AG10803 (cell line): ENCODE measurements around the gene RNF187.

Experiments used
- DNase-seq: peaks from one replicate; pipeline ENCODE4 v3.0.0; 2010; ENCODE audit warnings: low read depth
- H3K4me3 ChIP-seq: 2 replicates; pipeline ENCODE4 v1.5.1; 2011; ENCODE audit warnings: mild to moderate bottlenecking, low read length, control low read depth
- CTCF ChIP-seq: conservative IDR thresholded peaks from 2 replicates; pipeline ENCODE4 v1.5.1; 2011; ENCODE audit warnings: mild to moderate bottlenecking, low read length, control low read depth, inconsistent platforms

RNF187 gene

GRCh38 chr1:228453614-228454013, 33.6 kb upstream of the RNF187 start:
- TF ChIP-seq CTCF: no peak
- DNase-seq: no peak
- no peak overlapping the region for H3K4me3 ChIP-seq

GRCh38 chr1:228454238-228454637, 32.9 kb upstream of the RNF187 start:
- DNase-seq: no peak
- no peak for TF ChIP-seq CTCF
- no peak overlapping the region for H3K4me3 ChIP-seq

GRCh38 chr1:228455715-228456114, 31.5 kb upstream of the RNF187 start:
- DNase-seq: no peak
- TF ChIP-seq CTCF: peak; percentile 33; the same call in 1 of the 2 replicates
- H3K4me3 ChIP-seq: no peak overlapping the region

- no peak for DNase-seq
- H3K4me3 ChIP-seq: peak overlapping the region; percentile 66
Measured at GRCh38 chr1:228456252-228457016, 30.7 kb upstream of the RNF187 start.

GRCh38 chr1:228457017-228457395, 30.2 kb upstream of the RNF187 start:
- DNase-seq: no peak
- H3K4me3 ChIP-seq: peak overlapping the region; percentile 66
- TF ChIP-seq CTCF: no peak

More at GRCh38 chr1:228456252-228457016, 30.7 kb upstream of the RNF187 start:
- TF ChIP-seq CTCF: no peak

GRCh38 chr1:228457396-228458176, 29.6 kb upstream of the RNF187 start:
- peak overlapping the region; percentile 66 for H3K4me3 ChIP-seq
- TF ChIP-seq CTCF: peak; percentile 26
- DNase-seq: peak; percentile 98
